H9 (cell line): ENCODE results near the gene PSMA2. TPM values are rescaled to one million over a fixed set of nuclear protein-coding genes. Genes with fewer than 3 reads are reported as not detected.

Experiments used
- DNase-seq: peaks from one replicate; pipeline ENCODE4 v3.0.0-alpha.2; 2017
- H2AFZ ChIP-seq: one replicate; pipeline ENCODE4 v1.6.1; 2013; ENCODE audit warnings: mild to moderate bottlenecking, low read length, control low read depth, moderate library complexity
- H2AK5ac ChIP-seq: 2 replicates; pipeline ENCODE4 v1.6.1; 2013; ENCODE audit warnings: low read length, control low read depth, mixed read lengths; ENCODE audit not compliant: insufficient read length
- H2BK120ac ChIP-seq: one replicate; pipeline ENCODE4 v1.6.1; 2013; ENCODE audit warnings: low read depth, mild to moderate bottlenecking, low read length, control low read depth, inconsistent platforms; ENCODE audit not compliant: poor library complexity, severe bottlenecking
- H2BK12ac ChIP-seq: 2 replicates; pipeline ENCODE4 v1.6.1; 2013; ENCODE audit warnings: low read length, control low read depth, mixed read lengths, low read depth; ENCODE audit not compliant: insufficient read length
- H2BK15ac ChIP-seq: 2 replicates; pipeline ENCODE4 v1.6.1; 2013; ENCODE audit warnings: low read depth, low read length, control low read depth
- H2BK20ac ChIP-seq: one replicate; pipeline ENCODE4 v1.6.1; 2013; ENCODE audit warnings: low read depth, mild to moderate bottlenecking, low read length, control low read depth, inconsistent platforms; ENCODE audit not compliant: poor library complexity, severe bottlenecking
- H2BK5ac ChIP-seq: 2 replicates; pipeline ENCODE4 v1.6.1; 2013; ENCODE audit warnings: low read length, control low read depth, mixed read lengths; ENCODE audit not compliant: insufficient read length
- H3K14ac ChIP-seq: 2 replicates; pipeline ENCODE4 v1.6.1; 2013; ENCODE audit warnings: low read length, control low read depth; ENCODE audit not compliant: insufficient read depth
- H3K18ac ChIP-seq: 2 replicates; pipeline ENCODE4 v1.6.1; 2013; ENCODE audit warnings: low read depth, mild to moderate bottlenecking, mixed read lengths, low read length, control low read depth; ENCODE audit not compliant: insufficient read length
- H3K23ac ChIP-seq: 2 replicates; pipeline ENCODE4 v1.6.1; 2013; ENCODE audit warnings: low read length, control low read depth, mixed read lengths, low read depth; ENCODE audit not compliant: insufficient read length
- H3K23me2 ChIP-seq: 2 replicates; pipeline ENCODE4 v1.6.1; 2013; ENCODE audit warnings: low read depth, mild to moderate bottlenecking, mixed read lengths, low read length, control low read depth; ENCODE audit not compliant: insufficient read length, poor library complexity, severe bottlenecking
- H3K27ac ChIP-seq: 2 replicates; pipeline ENCODE4 v1.5.1; 2013; ENCODE audit warnings: low read length, control low read depth, mixed read lengths, low read depth; ENCODE audit not compliant: insufficient read length
- H3K27me3 ChIP-seq: 2 replicates; pipeline ENCODE4 v1.6.1; 2013; ENCODE audit warnings: low read length, control low read depth, inconsistent platforms; ENCODE audit not compliant: insufficient read depth
- H3K4ac ChIP-seq: 2 replicates; pipeline ENCODE4 v1.6.1; 2013; ENCODE audit warnings: low read depth, mild to moderate bottlenecking, control low read depth, inconsistent platforms, low read length, moderate library complexity
- H3K4me1 ChIP-seq: 2 replicates; pipeline ENCODE4 v1.6.1; 2013; ENCODE audit warnings: low read length, control low read depth, inconsistent platforms; ENCODE audit not compliant: insufficient read depth
- H3K4me2 ChIP-seq: 2 replicates; pipeline ENCODE4 v1.6.1; 2013; ENCODE audit warnings: low read length, control low read depth, mixed read lengths; ENCODE audit not compliant: insufficient read length, insufficient read depth
- H3K56ac ChIP-seq: 2 replicates; pipeline ENCODE4 v1.6.1; 2013; ENCODE audit warnings: low read depth, mild to moderate bottlenecking, mixed read lengths, low read length, control low read depth; ENCODE audit not compliant: insufficient read length
- H3K79me1 ChIP-seq: 2 replicates; pipeline ENCODE4 v1.6.1; 2013; ENCODE audit warnings: low read depth, mild to moderate bottlenecking, moderate library complexity, low read length, control low read depth, inconsistent platforms; ENCODE audit not compliant: insufficient read depth, poor library complexity, severe bottlenecking
- H3K79me2 ChIP-seq: 2 replicates; pipeline ENCODE4 v1.6.1; 2013; ENCODE audit warnings: low read length, control low read depth, inconsistent platforms; ENCODE audit not compliant: insufficient read depth
- H3K9ac ChIP-seq: 2 replicates; pipeline ENCODE4 v1.6.1; 2013; ENCODE audit warnings: low read length, control low read depth, mixed read lengths; ENCODE audit not compliant: insufficient read length; ENCODE audit errors: extremely low read depth
- H3K9me3 ChIP-seq: one replicate; pipeline ENCODE4 v1.6.1; 2013; ENCODE audit warnings: low read depth, low read length, inconsistent platforms; ENCODE audit not compliant: control insufficient read depth
- H3T11ph ChIP-seq: one replicate; pipeline ENCODE4 v1.6.1; 2013; ENCODE audit warnings: mild to moderate bottlenecking, low read length, control low read depth, inconsistent platforms
- H4K20me1 ChIP-seq: one replicate; pipeline ENCODE4 v1.6.1; 2013; ENCODE audit not compliant: control insufficient read depth, insufficient read length, insufficient read depth
- H4K5ac ChIP-seq: 2 replicates; pipeline ENCODE4 v1.6.1; 2013; ENCODE audit warnings: low read depth, mild to moderate bottlenecking, mixed read lengths, low read length, control low read depth; ENCODE audit not compliant: insufficient read length
- H4K8ac ChIP-seq: replicated peaks from 2 replicates; pipeline ENCODE4 v1.6.1; 2013; ENCODE audit warnings: low read length, control low read depth, mixed read lengths, low read depth; ENCODE audit not compliant: insufficient read length
- H4K91ac ChIP-seq: 2 replicates; pipeline ENCODE4 v1.6.1; 2013; ENCODE audit warnings: low read depth, mild to moderate bottlenecking, moderate library complexity, mixed read lengths, low read length, control low read depth; ENCODE audit not compliant: insufficient read length
- H3K27ac Mint-ChIP-seq, 3 experiments: 2 replicates in 2 of 3; 3 replicates in 1 of 3; pipeline ENCODE4 v1.8.0; 2020 to 2021; ENCODE audit warnings: mixed read lengths in 3 of 3, mild to moderate bottlenecking in 1 of 3, moderate library complexity in 1 of 3
- H3K27me3 Mint-ChIP-seq: 2 replicates; pipeline ENCODE4 v1.8.0; 2021; ENCODE audit warnings: low read depth, mild to moderate bottlenecking, moderate library complexity, mixed read lengths
- H3K36me3 Mint-ChIP-seq, 3 experiments: 2 replicates in 2 of 3; 3 replicates in 1 of 3; pipeline ENCODE4 v1.8.0; 2020 to 2021; ENCODE audit warnings: low read depth in 3 of 3, mixed read lengths in 3 of 3; ENCODE audit not compliant: insufficient read depth in 1 of 3
- H3K4me1 Mint-ChIP-seq, 2 experiments: 2 replicates each; pipeline ENCODE4 v1.8.0; 2020; ENCODE audit warnings: mixed read lengths in 2 of 2
- H3K4me3 Mint-ChIP-seq, 2 experiments: 2 replicates in 1 of 2; 3 replicates in 1 of 2; pipeline ENCODE4 v1.8.0; 2020 to 2021; ENCODE audit warnings: mild to moderate bottlenecking in 2 of 2, mixed read lengths in 2 of 2, moderate library complexity in 1 of 2
- H3K9me3 Mint-ChIP-seq, 2 experiments: 2 replicates in 1 of 2; 3 replicates in 1 of 2; pipeline ENCODE4 v1.8.0; 2020; ENCODE audit warnings: mild to moderate bottlenecking in 2 of 2, mixed read lengths in 2 of 2, moderate library complexity in 1 of 2
- CTCF ChIP-seq: fragments of 200-600 bp; sonication (generic); conservative IDR thresholded peaks from 3 replicates; pipeline ENCODE4 v1.8.0; 2021; ENCODE audit warnings: antibody characterized with exemption, mild to moderate bottlenecking
- WGBS: extraction: QIAGEN DNeasy Blood & Tissue Kit; methylation state at CpG from one replicate; pipeline ENCODE4 v1.1.7; 2013; ENCODE audit warnings: missing lambda C conversion rate, low lambda C conversion rate, mixed read lengths; ENCODE audit not compliant: insufficient read length; ENCODE audit errors: extremely low coverage; 5-methylcytosine and 5-hydroxymethylcytosine counted together
- total RNA-seq: library from RNA; stranded (reverse); gene quantifications from 2 replicates; pipeline ENCODE4 v1.2.1, GENCODE V29; 2021

PSMA2 gene
- total RNA-seq, 1 experiment from 2014 or later = 227 TPM

GRCh38 chr7:42940985-42941847 is 9.2 kb upstream of the PSMA2 start:
- Histone ChIP-seq H2AK5ac (no peak overlapping the region), H4K91ac (no peak overlapping the region), H3K79me2 (no peaks in the 10 kb centered on the region), H3K27me3 (no peaks in the 10 kb centered on the region), H3K27ac (no peak overlapping the region), H3K23ac (no peak overlapping the region), H3K79me1 (no peaks in the 10 kb centered on the region), H2BK15ac (no peak overlapping the region), H3K9ac (no peak overlapping the region), H2AFZ (no peak overlapping the region), H3T11ph (no peak overlapping the region), H3K14ac (no peak overlapping the region), H3K4ac (no peak overlapping the region), H3K18ac (no peak overlapping the region), H2BK120ac (no peak overlapping the region), H4K20me1 (no peaks in the 10 kb centered on the region), H4K8ac (no peak overlapping the region), H3K9me3 (no peaks in the 10 kb centered on the region), H3K56ac (no peak overlapping the region), H2BK12ac (no peak overlapping the region), H3K4me2 (no peak overlapping the region), H4K5ac (no peak overlapping the region), H2BK20ac (no peak overlapping the region), H3K23me2 (no peaks in the 10 kb centered on the region), H3K4me1 (no peaks in the 10 kb centered on the region; the same call in 1 of the 2 replicates), H2BK5ac (no peak overlapping the region)
- TF ChIP-seq CTCF = peak; percentile 97
- WGBS = no CpG with 5 or more reads among the region's 13 CpGs
- Mint-ChIP-seq H3K27ac (peak overlapping the region in 1 of 3 experiments; percentile 32; a peak in 3 of 7 replicates), H3K4me1 (peaks cover 6 to 15% of the 10 kb centered on the region in 2 experiments), H3K27me3 (no peaks in the 10 kb centered on the region), H3K9me3 (no peaks in the 10 kb centered on the region), H3K4me3 (no peak overlapping the region), H3K36me3 (peaks cover 5 to 31% (median 26%) of the 10 kb centered on the region in 3 experiments)
- peak; percentile 84 for DNase-seq
